Esophagus squamous epithelium (tissue), 5 donors: ENCODE measurements around the gene PRRX2. TPM values are rescaled to one million over a fixed set of nuclear protein-coding genes. Genes with fewer than 3 reads are reported as not detected.

Source experiments
- DNase-seq: peaks from one replicate; lab custom pipeline; 2025; lab: John Stamatoyannopoulos, UW
- H3K27ac ChIP-seq, 4 donors: fragments of 200-600 bp; sonication (generic); one replicate each; pipeline ENCODE4 v1.5.1; 2016 to 2019; ENCODE audit warnings: mild to moderate bottlenecking in 1 of 4
- H3K27me3 ChIP-seq, 4 donors: fragments of 200-600 bp; sonication (generic); 1 replicate in 3 of 4; 2 replicates in 1 of 4; pipeline versions ENCODE4 v1.5.1 to v1.6.0; 2017 to 2021; ENCODE audit warnings: antibody characterized with exemption in 1 of 4
- H3K36me3 ChIP-seq, 3 donors: fragments of 200-600 bp; sonication (generic); one replicate each; pipeline ENCODE4 v1.5.1; 2016 to 2019
- H3K4me1 ChIP-seq, 3 donors: fragments of 200-600 bp; sonication (generic); one replicate each; pipeline ENCODE4 v1.5.1; 2017 to 2019
- H3K4me3 ChIP-seq, 4 donors: fragments of 200-600 bp; sonication (generic); 1 replicate in 3 of 4; 2 replicates in 1 of 4; pipeline ENCODE4 v1.5.1; 2016 to 2019; ENCODE audit warnings: mild to moderate bottlenecking in 2 of 4, moderate library complexity in 1 of 4
- H3K9me3 ChIP-seq, 3 donors: fragments of 200-600 bp; sonication (generic); one replicate each; pipeline ENCODE4 v1.5.1; 2016 to 2019
- CTCF ChIP-seq, 6 experiments: fragments of 450-650 bp in 4 of 6; fragments of 200-600 bp in 2 of 6; sonication (generic) in 2 of 6; IDR thresholded peaks; one replicate each; pipeline ENCODE4 v1.5.1; 2016 to 2019; ENCODE audit warnings: antibody characterized with exemption in 6 of 6, mild to moderate bottlenecking in 4 of 6, moderate library complexity in 4 of 6
- POLR2A ChIP-seq, 4 donors: fragments of 450-650 bp; IDR thresholded peaks; one replicate each; pipeline ENCODE4 v1.6.1; 2017; ENCODE audit warnings: antibody characterized with exemption in 4 of 4, mild to moderate bottlenecking in 4 of 4, moderate library complexity in 3 of 4
- WGBS, 2 donors: methylation state at CpG; one replicate each; pipeline ENCODE4 v1.1.5; 2018; 5-methylcytosine and 5-hydroxymethylcytosine counted together
- intact Hi-C: fragments of 100-400 bp; cut with DNase I; formaldehyde crosslinking; loops from one replicate; pipeline ENCODE4 v1.15.0; 2022
- total RNA-seq, 4 donors: library from RNA; depleted of rRNA; stranded (reverse); fragments of >200 nt; gene quantifications; one replicate each; pipeline ENCODE4 v1.1.0, GENCODE V29; 2016
- donor health status: DM: yes; HTN: yes; CAD: no.

PRRX2 gene
- total RNA-seq, 4 donors from 2014 or later, result 0.82 to 3.8 (median 2.3) TPM

GRCh38 chr9:129647635-129648034 is 17.8 kb upstream of the PRRX2 start:
- 86 to 87% methylated on average over 10 of the region's 10 CpGs for WGBS, 2 donors
- H3K36me3 ChIP-seq, result no peaks in the 10 kb centered on the region
- H3K4me1 ChIP-seq, result peaks cover 0 to 54% (median 22%) of the 10 kb centered on the region in 3 donors
- intact Hi-C loops, result loop anchor here (5.0 to 10.0 kb wide), 2 partner anchors 87 to 140 kb away; no protein-coding TSS in a partner anchor
- TF ChIP-seq POLR2A (IDR thresholded peaks at IDR 0.05) (no peak), CTCF (IDR thresholded peaks at IDR 0.05) (no peak)
- H3K4me3 ChIP-seq, result no peak overlapping the region
- H3K27me3 ChIP-seq, result no peaks in the 10 kb centered on the region
- H3K9me3 ChIP-seq, result no peaks in the 10 kb centered on the region
- no peak overlapping the region for H3K27ac ChIP-seq
- DNase-seq, result no peak

GRCh38 chr9:129648092-129648763 is 17.2 kb upstream of the PRRX2 start:
- H3K27ac ChIP-seq, result no peak overlapping the region
- no peaks in the 10 kb centered on the region for H3K27me3 ChIP-seq
- 65 to 75% methylated on average over 8 to 13 of the region's 16 CpGs for WGBS, 2 donors
- no peaks in the 10 kb centered on the region for H3K9me3 ChIP-seq
- DNase-seq, result no peak
- TF ChIP-seq POLR2A (IDR thresholded peaks at IDR 0.05) (no peak), CTCF (IDR thresholded peaks at IDR 0.05) (no peak)
- H3K4me3 ChIP-seq, result no peak overlapping the region
- H3K36me3 ChIP-seq, result no peaks in the 10 kb centered on the region
- intact Hi-C loops, result loop anchor here (5.0 to 10.0 kb wide), 2 partner anchors 87 to 139 kb away; no protein-coding TSS in a partner anchor
- H3K4me1 ChIP-seq, result peaks cover 0 to 51% (median 20%) of the 10 kb centered on the region in 3 donors

- WGBS, 2 donors, result no CpG with 5 or more reads among the region's 10 CpGs
- no peak for DNase-seq
- H3K27ac ChIP-seq, result no peak overlapping the region
These were observed 16.7 kb upstream of the PRRX2 start for GRCh38 chr9:129648764-129649115.

GRCh38 chr9:129649726-129650679 is 15.4 kb upstream of the PRRX2 start:
- H3K27ac ChIP-seq, result peak overlapping the region in 1 of 4 donors; percentile 37
- H3K36me3 ChIP-seq, result no peaks in the 10 kb centered on the region
- 76 to 83% methylated on average over 15 to 16 of the region's 20 CpGs for WGBS, 2 donors
- no peak overlapping the region for H3K4me3 ChIP-seq
- DNase-seq, result no peak
- no peaks in the 10 kb centered on the region for H3K27me3 ChIP-seq
- TF ChIP-seq POLR2A (IDR thresholded peaks at IDR 0.05), result no peak
- TF ChIP-seq CTCF (IDR thresholded peaks at IDR 0.05), result no peak
- intact Hi-C loops, result loop anchor here (5.0 to 10.0 kb wide), 2 partner anchors 85 to 137 kb away; no protein-coding TSS in a partner anchor
- H3K9me3 ChIP-seq, result no peaks in the 10 kb centered on the region
- H3K4me1 ChIP-seq, result peaks cover 0 to 50% (median 7%) of the 10 kb centered on the region in 3 donors

More at GRCh38 chr9:129648764-129649115, 16.7 kb upstream of the PRRX2 start:
- Histone ChIP-seq H3K4me3 (no peak overlapping the region), H3K9me3 (no peaks in the 10 kb centered on the region), H3K36me3 (no peaks in the 10 kb centered on the region), H3K4me1 (peaks cover 0 to 50% (median 17%) of the 10 kb centered on the region in 3 donors), H3K27me3 (no peaks in the 10 kb centered on the region)
- TF ChIP-seq POLR2A (IDR thresholded peaks at IDR 0.05) (no peak), CTCF (IDR thresholded peaks at IDR 0.05) (no peak)
- intact Hi-C loops, result loop anchor here (5.0 to 10.0 kb wide), 2 partner anchors 86 to 139 kb away; no protein-coding TSS in a partner anchor
